ENCODE measurements around the gene OR4D2.

DNA sequence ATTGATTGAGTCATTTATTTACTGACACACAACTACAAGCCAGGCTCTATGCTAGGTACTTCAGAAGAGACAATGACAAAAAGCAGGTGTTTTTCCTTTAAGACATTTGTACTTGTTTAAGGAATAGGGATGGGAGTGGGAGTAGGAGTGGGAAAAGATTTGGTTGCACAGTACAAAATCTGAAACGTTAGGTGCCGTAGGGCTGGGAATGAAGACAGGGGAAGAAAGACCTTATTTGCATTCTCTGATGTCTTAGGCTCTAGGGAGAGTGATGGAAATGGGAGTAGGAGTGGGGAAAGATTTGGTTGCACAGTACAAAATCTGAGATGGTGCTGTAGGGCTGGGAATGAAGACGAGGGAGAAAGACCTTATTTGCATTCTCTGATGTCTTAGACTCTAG, 47.3 kb upstream of the OR4D2 start:
- no peak for TF ChIP-seq POLR2AphosphoS5 (IDR thresholded peaks at IDR 0.05)
- no peak for TF ChIP-seq CTCF (IDR thresholded peaks at IDR 0.05; ENCODE audit: poor library complexity, severe bottlenecking)

All from neural cell (in vitro differentiated cells).